NCI-H82 treated with DMSO at 0.1 percent for 48 hours (cell line): Measurements from ENCODE around the gene CXCR6.

Source experiments
- DNase-seq: peaks from one replicate; lab custom pipeline; 2025; ENCODE audit not compliant: unreplicated experiment; lab: John Stamatoyannopoulos, UW

Gene CXCR6

DNA sequence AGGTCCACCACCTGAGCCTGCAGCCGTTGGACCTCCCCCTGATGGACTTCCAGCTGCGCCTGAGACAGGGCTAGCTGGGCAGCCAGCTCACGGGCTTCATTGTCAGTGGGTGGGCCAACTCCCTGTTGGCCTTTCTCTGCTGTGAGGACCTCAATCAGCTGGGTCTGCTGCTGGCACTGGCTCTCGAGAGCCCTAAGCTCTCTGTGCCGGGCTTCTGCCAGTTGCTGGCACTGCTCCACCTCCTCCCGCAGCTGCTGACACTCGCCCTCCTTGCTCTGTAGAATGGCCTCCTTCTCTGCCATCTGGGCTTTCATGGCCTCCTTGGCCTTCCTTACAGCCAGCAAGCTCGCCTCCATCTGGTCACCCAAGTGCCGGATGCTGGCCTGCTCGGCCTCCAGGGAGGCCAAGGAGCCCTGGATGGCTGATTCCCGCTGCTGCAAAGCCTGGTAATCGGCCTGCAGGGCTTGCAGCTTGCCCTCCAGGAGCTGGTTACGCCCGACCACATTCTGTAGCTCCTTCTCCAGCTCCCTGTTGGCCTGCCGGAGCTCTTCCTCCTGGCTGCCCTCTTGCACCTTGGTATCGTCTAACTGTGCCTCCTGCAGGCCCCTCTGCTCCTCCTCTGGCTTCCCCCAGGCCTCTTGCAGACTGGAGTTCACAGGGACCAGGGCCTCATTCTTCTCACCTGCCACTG lies 23.8 kb downstream of the CXCR6 start:
- DNase-seq, result no peak

DNA sequence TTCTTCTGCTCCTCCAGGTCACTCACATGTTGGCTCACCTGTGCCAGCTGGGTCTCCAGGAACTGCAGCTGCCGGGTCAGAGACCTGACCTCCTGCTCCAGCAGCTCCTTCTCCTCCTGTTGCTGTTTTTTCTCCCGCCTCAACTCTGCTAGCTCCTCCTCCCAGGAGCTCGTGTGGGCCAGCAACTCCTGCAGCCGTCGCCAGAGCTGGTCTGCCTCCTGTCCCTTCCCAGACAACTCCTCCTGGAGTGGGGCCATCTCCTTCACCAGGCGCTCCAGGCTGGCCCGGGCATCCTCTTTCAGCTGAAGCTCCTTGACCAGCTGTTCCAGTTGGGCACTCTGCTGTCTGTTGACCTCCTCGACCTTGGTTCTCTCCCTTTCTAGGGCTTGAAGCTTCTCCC lies 24.5 kb downstream of the CXCR6 start:
- no peak for DNase-seq

DNA sequence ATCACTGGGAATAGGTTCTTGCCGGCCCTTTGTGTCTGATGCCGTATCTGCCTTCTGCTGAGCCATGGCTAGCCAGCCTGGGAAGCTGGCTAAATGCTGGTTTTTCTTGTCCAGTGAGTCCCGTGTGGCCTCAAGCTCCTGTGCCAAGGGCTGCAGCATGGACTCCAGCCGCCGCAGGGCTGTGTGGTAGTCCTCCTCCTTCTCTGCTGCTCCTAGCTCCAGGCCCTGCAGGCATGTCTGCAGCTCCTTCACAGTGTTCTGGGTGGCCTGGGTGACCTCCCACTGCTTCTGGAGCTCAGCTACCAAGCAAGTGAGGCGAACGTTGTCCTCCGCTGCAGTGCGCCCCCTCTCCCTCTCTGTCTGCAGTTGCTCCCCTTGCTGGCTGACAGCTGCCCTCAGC lies 24.9 kb downstream of the CXCR6 start:
- DNase-seq, result no peak

DNA sequence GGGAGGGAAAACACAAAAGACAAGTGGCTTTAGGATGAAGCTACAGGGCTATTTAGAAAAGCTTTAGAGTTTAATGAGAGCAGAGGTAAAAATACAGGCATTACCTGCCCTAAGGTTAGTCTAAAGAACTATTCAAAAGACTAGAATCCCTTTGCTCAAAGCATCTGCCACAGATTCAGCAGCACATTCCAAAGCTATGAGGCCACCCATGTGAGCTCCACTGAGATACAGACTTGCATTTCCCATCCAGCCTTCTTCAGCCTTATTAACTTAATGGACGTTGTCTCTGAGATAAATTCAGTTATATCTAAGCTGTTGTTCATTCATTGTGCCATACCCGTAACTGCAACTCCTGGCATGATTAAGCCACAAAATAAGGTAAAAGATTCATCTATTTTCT lies 25.4 kb downstream of the CXCR6 start:
- no peak for DNase-seq

DNA sequence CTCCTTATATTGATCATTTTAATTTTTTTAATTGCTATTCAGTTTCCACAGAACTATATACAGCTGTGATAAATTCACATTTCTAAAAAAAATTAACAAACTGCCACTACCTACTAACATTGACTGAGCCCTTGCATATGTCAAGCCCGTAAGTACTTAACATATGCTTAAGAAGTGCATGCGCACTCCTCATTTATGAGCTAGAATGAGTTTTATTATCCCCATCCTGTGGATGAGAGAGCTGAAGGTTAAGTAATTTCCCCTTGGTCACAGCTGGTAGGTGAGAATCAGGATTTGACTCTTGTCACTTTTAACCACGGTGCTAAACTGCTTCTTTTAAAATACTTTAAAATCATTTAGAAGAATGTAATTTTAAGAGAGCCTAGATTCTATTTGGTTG lies 25.9 kb downstream of the CXCR6 start:
- DNase-seq, result no peak

DNA sequence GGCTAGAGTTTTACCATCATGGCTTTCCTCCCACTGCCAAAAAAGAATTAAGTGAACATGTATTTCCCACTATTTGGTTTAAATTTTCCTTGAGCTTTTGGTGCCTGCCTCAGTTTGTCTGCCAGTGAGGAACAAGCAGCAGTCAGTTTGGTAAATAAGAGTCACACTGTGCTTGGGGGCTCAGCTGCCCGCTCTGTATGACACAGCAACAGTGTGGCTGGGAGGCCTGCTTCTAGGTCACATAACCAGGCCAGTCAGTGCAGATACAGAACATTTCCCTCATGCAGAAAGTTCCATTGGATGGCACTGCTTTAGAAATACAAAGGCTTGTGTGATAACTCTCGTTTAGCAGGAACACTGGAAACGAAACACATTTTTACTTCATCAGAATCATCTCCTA lies 26.7 kb downstream of the CXCR6 start:
- DNase-seq, result no peak

DNA sequence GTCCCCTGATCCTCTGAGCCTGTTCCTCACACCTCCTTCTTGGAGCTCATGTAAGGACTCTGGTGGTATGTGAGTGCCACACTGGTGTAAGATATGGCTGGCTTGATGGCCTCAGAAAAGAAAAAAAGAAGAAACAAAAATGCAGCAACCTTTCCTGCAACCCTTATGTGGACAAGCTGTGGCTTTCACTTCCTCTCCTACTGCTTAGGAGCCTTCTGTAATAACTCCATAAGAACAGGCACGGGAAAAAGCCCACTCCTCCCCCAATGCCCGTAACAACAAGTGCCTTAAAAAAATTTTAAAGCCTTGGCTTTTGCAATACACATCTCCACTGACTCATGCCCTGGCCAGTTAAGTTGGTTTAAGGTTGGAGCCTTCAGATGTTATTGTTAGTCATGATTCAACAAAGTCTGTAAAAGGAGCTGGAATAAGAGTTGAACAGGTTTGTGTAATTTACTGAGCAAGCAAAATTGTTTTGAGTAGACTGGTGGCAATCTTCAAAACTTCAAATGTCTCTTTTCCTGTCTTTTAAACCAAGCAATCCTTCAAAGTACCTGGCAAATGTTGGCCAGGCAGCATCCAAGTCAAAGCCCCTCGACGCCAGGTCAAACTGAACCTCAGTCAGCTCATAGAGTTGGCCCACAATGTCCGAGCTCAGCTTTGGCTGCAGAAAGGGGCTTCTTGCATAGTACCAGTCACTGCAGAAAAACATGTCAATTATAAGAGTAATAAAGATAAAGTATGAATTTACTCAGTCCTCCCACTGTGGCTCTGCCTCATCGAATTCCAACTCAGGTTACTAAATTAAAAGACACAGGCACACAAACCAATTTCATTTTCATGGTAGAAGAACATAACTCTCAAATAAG lies 29.5 kb downstream of the CXCR6 start:
- DNase-seq, result no peak

DNA sequence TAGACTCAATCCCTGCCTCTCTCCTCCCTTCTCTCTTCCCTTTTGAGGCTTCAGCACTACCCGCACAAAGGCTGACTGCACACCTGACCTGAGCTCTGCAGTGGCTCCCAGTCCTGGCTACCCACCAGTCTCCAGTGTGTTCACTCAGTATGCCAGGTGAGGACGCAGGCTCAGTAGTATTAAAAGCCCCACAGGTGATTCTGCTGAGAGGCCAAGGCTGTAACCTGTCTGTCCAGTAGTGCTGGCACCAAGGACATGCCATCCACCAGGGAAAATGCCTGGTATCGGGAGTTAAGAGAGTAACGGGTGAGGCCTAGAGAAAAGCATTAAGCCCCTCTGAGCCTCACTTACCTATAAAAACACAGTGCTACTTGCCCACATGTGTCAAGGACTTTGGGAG lies 31.4 kb downstream of the CXCR6 start:
- no peak for DNase-seq

DNA sequence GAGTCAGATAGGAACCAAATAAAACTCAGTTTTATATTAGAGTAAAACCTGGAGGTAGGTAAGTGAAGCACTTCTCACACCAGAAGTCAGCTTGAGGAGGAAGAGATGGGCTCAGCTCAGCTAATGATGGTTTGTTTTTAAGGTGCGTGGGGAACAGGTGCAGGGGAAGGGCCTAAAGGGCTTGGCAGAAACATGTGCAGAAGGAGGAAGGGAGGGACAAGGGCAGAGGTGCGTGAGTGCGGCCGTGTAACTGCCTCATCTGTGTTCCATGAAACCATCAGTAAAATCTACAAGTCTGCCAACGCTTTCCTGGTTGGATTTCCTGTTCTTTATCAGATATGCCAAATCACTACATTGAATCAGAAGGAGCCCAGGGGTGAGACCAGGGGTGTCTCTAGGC lies 32.4 kb downstream of the CXCR6 start:
- no peak for DNase-seq

DNA sequence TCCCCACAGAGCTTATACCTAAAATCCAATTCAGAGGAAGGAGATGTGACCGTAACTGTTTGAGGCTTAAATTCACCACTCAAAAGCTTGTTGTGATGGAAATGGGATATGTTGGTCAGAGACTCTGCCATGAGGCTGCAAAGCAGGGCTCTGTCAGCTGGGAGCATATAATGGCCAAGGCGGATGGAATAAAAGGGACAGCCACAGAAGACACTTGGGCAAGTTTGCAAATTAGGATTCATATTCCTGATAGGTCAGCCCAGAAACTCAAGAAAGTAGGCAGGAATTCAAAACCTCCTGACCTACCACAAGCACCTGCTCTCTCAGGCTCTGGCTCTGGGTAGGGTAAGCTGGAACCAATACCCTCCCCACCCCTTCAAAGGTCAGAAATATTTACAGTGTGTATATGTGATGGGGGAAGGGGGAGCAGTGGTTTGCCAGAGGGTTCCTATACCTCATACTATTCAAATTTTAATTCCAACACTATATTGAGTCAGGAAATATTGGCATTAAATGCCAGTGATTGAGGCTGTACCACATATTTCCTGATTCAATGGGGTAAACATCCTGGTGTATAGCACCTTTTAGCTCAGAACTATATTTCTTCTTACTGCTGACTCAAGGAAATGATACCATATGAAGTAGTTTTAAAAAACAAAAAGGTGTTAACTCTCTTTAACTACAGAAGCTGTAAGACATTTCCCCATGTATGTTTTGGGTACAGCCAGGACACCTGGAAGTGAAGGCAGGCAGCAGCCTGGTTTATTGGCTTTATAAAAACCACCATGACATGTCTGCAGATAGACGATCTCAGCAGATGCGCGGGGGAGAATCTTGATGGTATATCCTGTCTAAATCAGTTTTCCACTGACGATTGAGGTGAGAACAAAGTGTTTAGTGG lies 33.2 kb downstream of the CXCR6 start:
- DNase-seq, result no peak

DNA sequence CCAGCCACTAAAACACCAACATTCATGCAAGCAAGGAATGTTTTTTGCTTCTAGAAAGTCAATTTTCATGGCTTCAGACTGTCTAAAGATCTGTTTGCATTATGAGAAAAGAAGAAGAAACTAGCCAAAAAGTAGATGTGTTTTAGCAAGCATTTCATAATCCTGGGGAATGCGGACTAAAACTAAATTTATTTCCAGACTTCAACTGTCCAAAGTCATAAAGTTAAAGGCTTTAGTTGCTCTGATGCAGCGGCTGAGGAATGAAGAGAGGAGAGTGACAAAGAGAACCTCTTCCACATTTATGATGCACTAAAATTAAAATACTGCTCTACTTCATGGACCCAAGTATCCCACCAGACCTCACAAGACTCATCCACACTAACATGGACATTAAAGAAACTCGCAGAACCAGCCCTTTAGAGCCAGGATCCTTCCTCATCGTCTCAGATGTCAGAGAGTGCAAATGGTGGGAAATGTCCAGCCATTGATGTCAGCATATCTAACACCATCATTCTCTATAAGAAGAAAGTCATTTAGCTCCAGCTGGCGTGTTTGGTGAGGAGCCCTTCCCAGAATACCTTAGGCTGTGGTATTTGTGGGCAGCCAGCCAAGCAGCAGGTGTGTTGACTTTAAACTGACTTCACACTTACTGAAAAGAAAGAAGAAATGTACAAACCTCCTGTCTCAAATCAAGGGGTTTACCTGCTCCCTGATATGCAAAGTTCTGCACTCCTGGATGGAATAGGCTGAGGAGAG lies 34.9 kb downstream of the CXCR6 start:
- no peak for DNase-seq

DNA sequence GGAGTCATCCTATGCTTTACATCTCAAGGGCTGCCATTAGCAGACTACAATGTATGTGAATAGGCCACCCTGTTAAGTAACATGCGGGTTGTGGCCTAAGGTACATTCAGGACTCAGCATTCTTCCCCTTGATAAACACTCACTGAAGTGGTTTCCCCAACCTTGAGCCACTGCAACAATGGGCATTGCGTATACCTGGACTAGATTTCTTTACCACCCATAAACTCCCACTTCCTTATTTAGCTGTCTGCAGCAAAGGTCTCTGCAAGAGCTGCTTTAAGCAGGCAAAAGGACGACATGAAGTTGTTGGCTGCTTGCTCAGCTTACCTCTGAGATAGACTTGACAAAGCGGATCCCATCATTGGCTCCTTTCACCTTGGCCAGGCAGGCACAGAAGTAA lies 36.1 kb downstream of the CXCR6 start:
- DNase-seq, result no peak

DNA sequence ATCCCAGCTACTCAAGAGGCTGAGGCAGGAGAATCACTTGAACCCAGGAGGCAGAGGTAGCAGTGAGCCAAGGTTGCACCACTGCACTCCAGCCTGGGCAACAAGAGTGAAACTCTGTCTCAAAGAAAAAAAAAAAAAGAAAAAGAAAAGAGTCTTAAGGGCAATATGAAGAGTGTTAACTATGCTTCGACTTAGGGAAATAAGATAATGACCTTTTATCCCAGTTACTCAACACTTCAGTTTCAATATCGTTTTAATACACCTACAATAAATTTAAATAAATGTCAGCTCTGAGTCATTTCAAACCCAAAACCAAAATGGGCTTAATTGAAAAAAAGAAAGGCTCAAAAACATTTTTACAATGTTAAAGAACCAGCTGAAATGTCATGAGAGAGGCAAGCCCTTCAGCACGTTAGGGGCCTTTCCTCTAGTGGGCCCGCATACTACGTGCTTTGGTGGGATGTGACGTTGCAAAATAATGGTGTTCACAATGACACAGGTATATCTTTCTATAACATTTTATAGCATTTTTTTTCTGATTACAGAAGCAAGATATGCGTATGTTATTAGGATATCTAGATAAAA lies 37.1 kb downstream of the CXCR6 start:
- no peak for DNase-seq

DNA sequence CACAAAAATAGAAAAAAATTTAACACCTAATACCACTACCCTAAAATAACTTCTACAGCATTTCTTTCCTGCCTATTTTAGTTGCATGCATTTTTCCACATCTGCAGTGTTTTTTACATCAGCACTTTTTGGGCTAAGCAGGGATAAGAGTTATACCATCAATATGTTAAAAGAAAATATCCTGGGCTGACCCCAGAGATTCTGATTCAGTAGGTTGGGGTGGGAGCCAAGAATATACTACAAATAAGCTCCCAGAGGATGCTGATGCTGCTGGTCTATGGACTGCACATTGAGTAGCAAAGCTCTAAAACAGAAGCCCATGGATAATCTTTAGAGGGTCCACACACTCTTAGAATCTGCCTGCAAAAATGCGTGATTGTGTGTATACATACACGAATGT lies 37.6 kb downstream of the CXCR6 start:
- DNase-seq, result no peak

DNA sequence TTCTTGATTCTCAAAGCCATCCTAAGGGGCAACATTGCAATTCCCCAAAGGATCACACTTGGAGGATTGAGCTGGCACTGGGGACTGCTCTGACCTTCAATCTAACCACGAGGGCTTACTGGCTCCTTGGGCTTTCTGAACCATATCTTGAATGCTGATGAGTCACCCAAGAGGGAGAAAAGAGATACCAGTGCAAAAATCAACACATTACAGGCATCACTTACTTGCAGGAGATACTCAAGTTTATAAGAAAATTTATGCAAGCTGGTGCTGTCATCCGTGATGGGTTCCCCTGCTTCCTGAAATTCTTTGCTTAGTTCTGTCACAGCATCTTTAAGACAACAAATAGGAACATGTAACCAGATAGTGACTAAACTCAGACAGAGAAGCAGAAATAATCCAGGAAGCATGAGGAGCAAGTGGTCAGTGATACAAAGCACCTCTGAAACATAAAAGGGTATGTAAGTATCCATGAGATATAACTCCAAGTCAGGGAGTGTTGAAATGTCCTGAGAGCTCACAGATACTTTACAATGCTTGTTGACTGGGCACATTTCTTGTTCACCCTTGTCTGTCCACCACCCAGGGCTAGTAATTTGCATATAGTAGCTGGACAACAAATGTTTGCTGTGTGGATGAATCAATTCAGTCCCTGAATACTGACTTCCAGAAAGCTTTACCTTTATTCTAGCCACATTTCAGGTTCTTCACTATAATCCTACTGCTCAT lies 38.2 kb downstream of the CXCR6 start:
- DNase-seq, result no peak

DNA sequence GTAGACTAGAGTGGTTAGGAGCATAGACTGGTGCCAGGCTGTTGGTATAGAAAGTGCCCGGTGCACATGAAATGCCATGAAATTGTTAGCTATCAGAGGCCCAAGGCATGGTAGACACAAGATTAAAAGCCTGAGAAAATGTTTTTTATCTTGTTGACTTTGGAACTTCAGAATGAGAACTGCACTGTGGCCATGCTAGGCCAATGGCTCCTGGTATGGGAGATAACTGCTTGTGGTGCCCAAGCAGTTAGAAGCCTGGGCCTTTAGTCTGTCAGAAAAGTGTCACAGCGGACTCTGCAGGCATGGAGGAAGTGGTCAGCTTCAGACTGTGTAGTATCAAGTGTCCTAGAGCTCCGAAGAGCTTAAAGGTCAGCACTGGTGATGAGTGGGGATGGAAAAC lies 40.5 kb downstream of the CXCR6 start:
- no peak for DNase-seq

DNA sequence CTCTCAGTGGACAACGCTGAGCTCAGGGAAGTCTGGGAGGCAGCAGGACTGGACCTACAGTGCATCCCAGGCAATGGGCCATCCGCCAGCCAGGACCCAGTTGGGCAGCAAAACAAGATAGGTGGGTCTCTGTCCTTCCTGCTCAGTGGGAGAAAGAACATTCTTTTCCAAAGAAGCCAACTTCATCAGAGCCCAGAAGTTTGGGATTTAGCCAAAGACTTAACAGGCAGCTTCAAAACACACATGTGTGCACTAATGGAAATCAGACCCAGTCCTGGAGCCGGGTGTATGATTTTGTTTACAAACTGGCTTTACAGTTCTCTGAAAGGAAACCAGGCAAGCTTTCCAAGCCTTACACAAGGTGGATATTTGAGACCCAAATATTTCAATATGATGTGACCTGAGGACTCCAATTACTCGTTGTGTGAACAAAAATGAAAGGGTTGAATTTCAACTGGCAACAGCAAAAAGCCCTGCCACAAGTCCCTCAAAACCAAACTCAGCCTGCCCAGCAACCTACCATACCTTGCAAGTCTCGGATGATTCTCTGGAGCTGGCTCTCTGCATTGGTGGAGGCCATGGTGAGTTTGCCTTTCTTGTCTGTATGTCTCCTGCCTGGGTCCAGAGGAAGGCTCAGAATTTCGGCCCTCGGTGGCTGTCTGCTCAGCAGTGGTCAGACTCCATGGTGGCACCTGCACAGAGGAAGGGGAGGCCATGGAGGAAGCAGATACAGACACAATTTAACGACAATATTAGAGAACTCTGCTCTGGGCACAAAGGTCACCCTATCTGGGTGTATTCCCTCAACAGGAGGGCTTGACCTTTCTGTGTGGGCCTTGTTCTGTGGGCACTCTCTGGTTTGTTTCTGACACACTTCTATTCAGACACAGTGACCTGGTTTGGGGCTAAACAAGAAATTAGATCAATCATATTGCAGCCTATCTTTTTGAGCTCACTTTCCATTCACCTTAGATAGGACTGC lies 41.4 kb downstream of the CXCR6 start:
- no peak for DNase-seq

DNA sequence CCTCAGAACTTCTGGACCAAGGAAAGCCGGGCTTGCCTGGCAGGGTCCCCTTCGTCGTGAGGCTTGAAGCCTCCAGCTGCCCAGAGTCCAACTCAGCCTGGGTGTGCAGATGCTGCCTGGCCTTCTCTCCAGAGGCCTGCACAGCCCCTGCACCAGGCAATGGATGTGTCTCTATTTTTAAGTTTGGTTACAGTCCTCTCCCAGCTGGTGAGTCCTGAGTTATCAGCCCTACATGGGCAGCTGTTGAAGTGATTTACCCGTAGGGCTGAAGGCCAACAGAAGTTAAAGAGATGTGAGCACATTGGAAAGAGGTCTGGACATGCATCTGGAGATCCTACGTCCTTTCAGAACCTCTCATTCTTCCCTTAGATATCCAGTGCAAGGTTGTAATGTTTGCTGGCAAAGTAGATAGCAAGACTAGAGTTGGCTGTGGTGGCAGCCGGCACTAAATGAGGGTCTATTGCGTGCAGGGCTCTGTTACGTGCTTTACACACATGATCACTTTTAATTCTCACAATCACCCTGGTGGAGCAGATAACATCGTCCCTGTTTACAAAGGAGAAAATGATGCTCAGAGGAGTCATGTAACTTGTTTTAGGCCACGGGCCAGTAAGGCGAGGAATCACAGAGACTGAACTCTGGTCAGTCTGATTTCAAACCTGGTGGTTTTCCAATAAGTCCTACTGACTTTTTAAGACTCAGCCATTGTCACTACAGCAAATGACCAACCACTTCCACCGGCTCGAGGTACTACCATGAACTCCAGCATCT lies 42.5 kb downstream of the CXCR6 start:
- DNase-seq, result no peak
